ENCODE measurements around the gene LIN52. TPM values are rescaled to one million over a fixed set of nuclear protein-coding genes. Genes with fewer than 3 reads are reported as not detected.

LIN52 gene
- total and polyA plus RNA-seq, 8 donors: 10.1 to 16.7 (median 15.4) TPM

- TF ChIP-seq, protein P1, sequence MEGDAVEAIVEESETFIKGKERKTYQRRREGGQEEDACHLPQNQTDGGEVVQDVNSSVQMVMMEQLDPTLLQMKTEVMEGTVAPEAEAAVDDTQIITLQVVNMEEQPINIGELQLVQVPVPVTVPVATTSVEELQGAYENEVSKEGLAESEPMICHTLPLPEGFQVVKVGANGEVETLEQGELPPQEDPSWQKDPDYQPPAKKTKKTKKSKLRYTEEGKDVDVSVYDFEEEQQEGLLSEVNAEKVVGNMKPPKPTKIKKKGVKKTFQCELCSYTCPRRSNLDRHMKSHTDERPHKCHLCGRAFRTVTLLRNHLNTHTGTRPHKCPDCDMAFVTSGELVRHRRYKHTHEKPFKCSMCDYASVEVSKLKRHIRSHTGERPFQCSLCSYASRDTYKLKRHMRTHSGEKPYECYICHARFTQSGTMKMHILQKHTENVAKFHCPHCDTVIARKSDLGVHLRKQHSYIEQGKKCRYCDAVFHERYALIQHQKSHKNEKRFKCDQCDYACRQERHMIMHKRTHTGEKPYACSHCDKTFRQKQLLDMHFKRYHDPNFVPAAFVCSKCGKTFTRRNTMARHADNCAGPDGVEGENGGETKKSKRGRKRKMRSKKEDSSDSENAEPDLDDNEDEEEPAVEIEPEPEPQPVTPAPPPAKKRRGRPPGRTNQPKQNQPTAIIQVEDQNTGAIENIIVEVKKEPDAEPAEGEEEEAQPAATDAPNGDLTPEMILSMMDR (IDR thresholded peaks at IDR 0.05): no peak
- DNase-seq: no peak
- Histone ChIP-seq H3K9me3 (no peaks in the 10 kb centered on the region), H3K4me3 (no peak overlapping the region), H3K27me3 (no peaks in the 10 kb centered on the region), H3K4me1 (no peaks in the 10 kb centered on the region), H3K36me3 (peaks cover 0 to 69% of the 10 kb centered on the region in 2 donors), H3K27ac (no peak overlapping the region)
- intact Hi-C loops (cut with DNase I): no loop called here
- no peak for ATAC-seq
Observed at GRCh38 chr14:74064883-74065282, 19.9 kb upstream of the LIN52 start.

- DNase-seq (no peak), ATAC-seq (no peak)
- intact Hi-C loops (cut with DNase I): no loop called here
- no peak overlapping the region for H3K4me3 ChIP-seq
- peaks cover 0 to 68% of the 10 kb centered on the region in 2 donors for H3K36me3 ChIP-seq
- no peaks in the 10 kb centered on the region for H3K4me1 ChIP-seq
- no peaks in the 10 kb centered on the region for H3K27me3 ChIP-seq
- H3K9me3 ChIP-seq: no peaks in the 10 kb centered on the region
- TF ChIP-seq, protein P1 (IDR thresholded peaks at IDR 0.05): no peak
- no peak overlapping the region for H3K27ac ChIP-seq
Observed at GRCh38 chr14:74065746-74066575, 18.8 kb upstream of the LIN52 start.

DNA sequence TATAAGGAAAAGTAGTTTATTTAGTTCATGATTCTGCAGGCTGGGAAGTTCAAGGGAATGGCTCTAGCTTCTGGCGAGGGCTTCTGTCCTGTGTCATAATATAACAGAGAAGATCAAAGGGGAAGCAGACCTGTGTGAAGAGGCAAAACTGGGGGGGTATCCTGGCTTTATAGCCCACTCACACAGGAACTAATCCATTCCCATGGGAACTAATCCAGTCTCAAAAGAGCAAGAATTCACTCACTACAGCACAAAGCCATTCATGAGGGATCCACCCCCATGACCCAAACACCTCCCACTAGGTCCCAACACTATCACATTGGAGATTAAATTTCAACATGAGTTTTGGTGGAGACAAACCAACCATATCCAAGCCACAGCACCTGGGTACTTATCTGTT lies 7.4 kb upstream of the LIN52 start:
- Histone ChIP-seq H3K4me1 (peaks cover 0 to 10% of the 10 kb centered on the region in 2 donors), H3K4me3 (no peak overlapping the region)

DNA sequence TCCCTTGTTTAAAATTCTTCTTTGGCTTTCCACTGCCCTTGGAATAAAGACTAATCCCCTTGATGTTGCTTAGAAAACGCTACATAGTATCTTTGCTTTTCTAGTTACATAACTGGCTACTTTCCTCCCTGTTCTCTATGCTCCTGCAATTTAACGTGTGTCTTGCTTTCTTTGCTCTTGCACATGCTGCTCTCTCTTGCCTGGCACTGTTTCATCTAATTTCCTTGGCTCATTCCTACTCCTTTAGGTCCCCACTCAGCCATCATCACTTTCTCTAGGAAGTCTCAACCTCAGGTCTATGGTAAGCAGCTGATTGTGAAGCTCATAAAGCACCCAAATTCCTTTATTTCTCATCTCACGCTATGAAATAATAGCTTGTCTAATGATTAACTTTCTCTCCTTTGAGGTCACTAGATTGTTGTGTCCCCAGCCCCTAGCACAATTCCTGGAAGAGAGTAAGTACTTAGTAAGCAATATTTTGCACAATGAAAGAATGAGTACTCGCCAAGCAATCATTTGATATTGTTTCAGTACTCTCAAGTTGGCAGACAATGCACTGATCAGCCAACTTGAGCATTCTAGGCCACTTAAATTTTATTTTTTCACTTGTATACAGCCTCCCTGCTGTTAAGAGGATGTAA lies 3.8 kb upstream of the LIN52 start:
- Histone ChIP-seq H3K27me3 (no peaks in the 10 kb centered on the region), H3K9me3 (no peaks in the 10 kb centered on the region), H3K27ac (no peak overlapping the region), H3K36me3 (no peaks in the 10 kb centered on the region), H3K4me3 (no peak overlapping the region), H3K4me1 (peaks cover 5 to 30% of the 10 kb centered on the region in 2 donors)
- TF ChIP-seq, protein P1 (IDR thresholded peaks at IDR 0.05): no peak
- DNase-seq (no peak), ATAC-seq (no peak)
- intact Hi-C loops (cut with DNase I): no loop called here

More for the DNA sequence above, 7.4 kb upstream of the LIN52 start:
- Histone ChIP-seq H3K36me3 (peaks cover 0 to 2% of the 10 kb centered on the region in 2 donors), H3K9me3 (no peaks in the 10 kb centered on the region), H3K27ac (no peak overlapping the region), H3K27me3 (no peaks in the 10 kb centered on the region)
- intact Hi-C loops (cut with DNase I): no loop called here
- DNase-seq: no peak
- ATAC-seq: no peak
- TF ChIP-seq, protein P1 (IDR thresholded peaks at IDR 0.05): no peak

GRCh38 chr14:74081491-74081890 lies 3.3 kb upstream of the LIN52 start:
- no peak for ATAC-seq
- no peak for DNase-seq
- Histone ChIP-seq H3K4me1 (peaks cover 5 to 35% of the 10 kb centered on the region in 2 donors), H3K27me3 (no peaks in the 10 kb centered on the region), H3K4me3 (no peak overlapping the region), H3K27ac (no peak overlapping the region), H3K36me3 (no peaks in the 10 kb centered on the region), H3K9me3 (no peaks in the 10 kb centered on the region)
- TF ChIP-seq, protein P1 (IDR thresholded peaks at IDR 0.05): no peak
- intact Hi-C loops (cut with DNase I): no loop called here
